Activated CD8-positive, alpha-beta memory T cell treated with anti-CD3 and anti-CD28 coated beads for 24 hours (primary cell): ENCODE data around the gene NTSR2.

Source experiments
- DNase-seq: peaks from one replicate; pipeline ENCODE4 v3.0.0-alpha.2; 2020

NTSR2 gene

DNA sequence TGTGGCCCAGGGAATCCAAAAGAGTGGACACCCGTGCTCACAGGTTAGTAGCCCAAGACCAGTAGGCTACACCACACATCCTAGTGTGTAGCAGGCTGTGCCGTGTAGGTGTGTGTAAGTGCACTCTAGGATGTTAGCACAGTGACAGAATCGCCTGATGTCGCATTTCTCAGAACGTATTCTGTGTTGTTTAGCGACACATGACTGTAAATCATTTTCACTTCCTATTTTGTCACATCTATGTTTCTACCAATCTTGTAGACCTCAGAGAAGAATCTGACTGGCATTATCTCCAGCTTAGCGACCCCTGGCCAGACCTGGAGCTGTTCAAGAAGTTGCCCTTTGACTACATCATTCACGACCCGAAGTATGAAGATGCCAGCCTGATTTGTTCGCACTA, 45.1 kb downstream of the NTSR2 start:
- no peak for DNase-seq

- DNase-seq: no peak
These were observed 47.4 kb downstream of the NTSR2 start for GRCh38 chr2:11622611-11623010.

DNA sequence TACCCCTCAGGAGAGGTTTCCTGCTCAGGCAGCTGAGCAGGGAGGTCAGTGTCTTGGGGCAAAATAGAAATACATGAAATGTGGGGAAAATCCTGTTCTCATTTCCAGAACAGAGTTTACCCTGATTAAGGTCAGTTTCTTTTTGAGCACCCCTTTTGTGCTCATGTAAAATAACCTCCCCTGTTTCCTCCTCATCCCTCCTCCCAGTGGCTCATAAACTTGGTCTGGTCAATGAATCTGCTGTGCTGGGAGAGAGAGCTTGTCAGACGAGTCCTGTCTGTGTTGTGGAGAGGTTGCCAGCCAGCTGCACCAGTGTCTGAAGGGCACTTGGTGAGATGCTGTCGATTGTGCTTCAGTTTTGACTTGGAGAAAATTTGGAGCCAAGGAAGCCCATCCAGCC, 48.6 kb downstream of the NTSR2 start:
- DNase-seq: no peak

DNA sequence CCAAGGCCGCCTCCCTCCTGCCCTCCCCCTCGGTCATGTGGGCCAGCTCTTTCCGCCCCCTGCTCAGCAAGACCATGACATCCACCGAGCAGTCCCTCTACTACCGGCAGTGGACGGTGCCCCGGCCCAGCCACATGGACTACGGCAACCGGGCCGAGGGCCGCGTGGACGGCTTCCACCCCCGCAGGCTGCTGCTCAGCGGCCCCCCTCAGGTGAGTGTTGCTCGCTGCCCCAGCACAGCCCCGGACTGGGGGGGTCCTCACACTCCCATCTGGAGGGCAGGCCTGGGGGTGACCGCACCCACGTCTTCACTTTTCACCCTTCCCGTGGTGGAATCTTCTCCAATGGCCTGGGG, 51.3 kb downstream of the NTSR2 start:
- no peak for DNase-seq

DNA sequence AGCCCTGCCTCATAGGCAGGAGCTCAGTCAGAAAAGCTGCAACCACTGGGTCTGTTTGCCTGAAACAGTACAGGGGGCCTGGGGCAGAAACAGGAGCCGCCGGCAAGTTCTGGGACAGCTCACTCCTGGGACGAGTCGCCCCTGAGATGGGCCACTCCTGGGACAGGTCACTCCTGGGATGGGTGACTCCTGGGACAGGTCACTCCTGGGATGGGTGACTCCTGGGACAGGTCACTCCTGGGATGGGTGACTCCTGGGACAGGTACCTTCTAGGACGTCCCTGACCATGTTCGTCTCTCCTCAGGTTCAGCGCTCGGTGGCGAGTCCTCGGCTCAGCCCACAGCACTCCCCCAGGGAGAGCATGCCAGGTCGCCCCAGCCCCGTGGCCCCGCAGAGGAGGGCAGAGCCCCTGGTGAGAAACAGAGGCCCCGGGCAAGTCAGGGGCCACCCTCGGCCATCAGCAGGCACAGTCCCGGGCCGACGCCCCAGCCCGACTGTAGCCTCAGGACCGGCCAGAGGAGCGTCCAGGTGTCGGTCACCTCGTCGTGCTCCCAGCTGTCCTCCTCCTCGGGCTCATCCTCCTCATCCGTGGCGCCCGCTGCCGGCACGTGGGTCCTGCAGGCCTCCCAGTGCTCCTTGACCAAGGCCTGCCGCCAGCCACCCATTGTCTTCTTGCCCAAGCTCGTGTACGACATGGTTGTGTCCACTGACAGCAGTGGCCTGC, 51.8 kb downstream of the NTSR2 start:
- DNase-seq: peak; percentile 58

DNA sequence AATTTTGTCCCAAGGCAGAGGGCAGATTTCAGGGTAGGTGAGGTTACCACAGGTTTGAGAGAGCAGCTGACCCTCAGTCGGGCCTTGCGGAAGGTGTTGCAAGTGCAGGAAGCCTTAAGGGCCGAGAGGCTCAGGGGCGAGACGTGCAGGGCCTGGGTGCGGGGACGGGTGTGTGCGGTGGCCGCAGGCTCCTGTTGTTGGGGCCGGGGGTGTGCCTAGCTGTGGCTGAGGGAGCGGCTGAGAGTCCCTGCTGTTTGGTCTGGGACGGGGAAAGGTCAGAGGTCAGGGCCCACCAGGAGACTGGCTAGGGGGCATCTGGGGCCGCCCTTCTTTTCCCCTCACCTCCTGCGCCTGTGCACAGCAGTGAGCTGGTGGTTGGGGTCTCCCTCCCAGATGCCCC, 52.5 kb downstream of the NTSR2 start:
- no peak for DNase-seq

- no peak for DNase-seq
These were observed 53.1 kb downstream of the NTSR2 start for GRCh38 chr2:11616851-11617415.

DNA sequence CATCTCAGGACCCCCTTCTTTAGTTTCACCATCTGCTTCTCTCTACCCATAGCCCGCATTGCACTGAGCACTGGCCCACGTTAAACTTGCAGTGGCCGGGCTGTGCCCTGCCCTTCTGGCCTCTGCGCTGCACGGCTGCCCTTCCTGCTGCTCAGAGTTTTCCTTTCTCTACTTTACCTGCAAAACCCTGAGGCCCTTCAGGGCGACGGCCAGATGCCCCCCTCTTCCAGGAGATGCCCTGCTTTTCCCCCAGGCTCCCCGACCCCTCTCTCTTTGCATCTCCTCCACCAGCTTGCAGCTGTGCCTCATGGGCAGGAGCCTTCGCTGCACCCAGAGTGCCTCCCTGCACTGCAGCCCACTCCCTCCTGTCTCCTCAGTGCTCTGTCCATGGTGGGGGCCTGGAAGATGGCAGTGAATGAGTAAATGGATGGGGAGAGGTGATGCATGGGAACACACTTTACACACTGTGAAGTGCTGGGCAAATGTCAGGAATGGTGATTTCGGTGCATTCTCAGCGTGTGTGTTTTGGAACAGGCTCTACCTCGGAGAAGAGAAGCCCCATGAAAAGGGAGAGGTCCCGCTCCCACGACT, 53.8 kb downstream of the NTSR2 start:
- DNase-seq: no peak

DNA sequence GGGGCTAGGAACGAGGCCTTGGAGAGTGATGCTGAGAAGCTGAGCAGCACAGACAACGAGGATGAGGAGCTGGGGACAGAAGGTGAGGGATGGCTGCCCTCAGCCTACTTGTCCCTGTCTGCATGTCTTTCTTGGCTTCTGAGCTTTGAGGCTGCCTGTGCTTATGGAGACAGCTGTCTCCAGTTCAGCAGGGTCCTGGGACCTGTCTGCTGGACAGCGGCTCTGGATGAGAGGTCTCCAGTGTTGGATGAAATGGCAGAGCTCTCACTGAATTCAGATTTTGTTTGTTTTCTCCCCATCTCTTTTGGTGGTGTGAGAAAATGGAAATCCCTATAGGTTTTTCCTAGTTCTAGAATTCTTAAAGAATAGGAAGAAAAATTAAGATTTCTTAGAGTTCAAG, 54.8 kb downstream of the NTSR2 start:
- DNase-seq: no peak

DNA sequence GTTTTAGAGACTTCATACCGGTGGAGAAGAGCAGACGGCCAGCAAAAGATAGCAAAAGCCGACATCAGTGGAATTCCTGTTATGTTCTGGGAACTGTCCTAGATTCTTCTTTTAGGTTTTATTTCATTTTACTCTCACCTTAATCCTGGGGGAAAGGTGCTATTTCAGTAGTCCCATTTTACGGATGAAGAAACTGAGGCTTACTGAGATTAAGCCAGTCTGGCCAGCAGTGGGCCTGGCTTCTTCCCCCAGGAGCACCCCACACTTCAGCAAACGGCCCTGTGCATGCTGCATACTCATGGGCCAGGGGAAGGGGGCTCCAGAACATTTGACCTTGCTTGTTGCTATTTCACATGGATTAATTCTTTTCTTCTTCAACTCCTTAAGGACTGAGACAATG, 56.7 kb downstream of the NTSR2 start:
- DNase-seq: no peak

GRCh38 chr2:11612553-11613215, 57.3 kb downstream of the NTSR2 start:
- no peak for DNase-seq

- no peak for DNase-seq
These were observed 58.7 kb downstream of the NTSR2 start for GRCh38 chr2:11611251-11611650.

DNA sequence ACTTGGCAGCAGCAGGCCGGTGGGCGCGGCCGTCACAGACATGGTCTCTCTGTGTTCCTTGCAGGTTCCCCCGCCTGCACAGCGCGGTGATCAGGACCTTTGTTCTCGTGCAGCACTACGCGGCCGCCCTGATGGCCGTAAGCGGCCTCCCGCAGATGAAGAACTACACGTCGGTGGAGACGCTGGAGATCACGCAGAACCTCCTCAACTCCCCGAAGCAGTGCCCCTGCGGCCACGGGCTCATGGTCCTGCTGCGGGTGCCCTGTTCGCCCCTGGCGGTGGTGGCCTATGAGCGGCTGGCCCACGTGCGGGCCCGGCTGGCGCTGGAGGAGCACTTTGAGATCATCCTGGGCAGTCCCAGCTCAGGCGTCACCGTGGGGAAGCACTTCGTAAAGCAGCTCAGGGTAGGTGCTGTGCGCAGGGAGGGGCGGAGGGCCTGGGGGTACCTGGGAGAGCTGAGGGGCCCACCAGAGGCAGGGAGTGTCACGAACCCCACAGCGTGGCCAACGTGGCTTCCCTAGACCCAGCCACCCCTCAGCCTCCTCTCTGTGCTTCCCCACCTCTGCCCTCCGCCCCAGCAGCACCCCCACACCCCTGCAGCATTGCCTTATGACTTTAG, 59.3 kb downstream of the NTSR2 start:
- no peak for DNase-seq
